MG63 (cell line): ENCODE results near the gene IQGAP3. TPM values are rescaled to one million over a fixed set of nuclear protein-coding genes. Genes with fewer than 3 reads are reported as not detected.
"Not testable (repeated sequence)": the region's sequence is repeated elsewhere in the genome, so short reads cannot be mapped to it uniquely, and the experiment has no call there.

Experiments
- DNase-seq: peaks from one replicate; pipeline ENCODE4 v3.0.0-alpha.2; 2020
- H3K27me3 ChIP-seq: fragments of 250-450 bp; sonication (Bioruptor Pico); 2 replicates; pipeline ENCODE4 v1.5.1; 2020; ENCODE audit warnings: mild to moderate bottlenecking, moderate library complexity
- H3K36me3 ChIP-seq: fragments of 250-450 bp; sonication (Bioruptor Pico); 2 replicates; pipeline ENCODE4 v1.5.1; 2020; ENCODE audit warnings: mild to moderate bottlenecking, moderate library complexity
- H3K4me3 ChIP-seq: fragments of 250-450 bp; sonication (Bioruptor Pico); 2 replicates; pipeline ENCODE4 v1.5.1; 2020; ENCODE audit warnings: mild to moderate bottlenecking, moderate library complexity
- H3K9me3 ChIP-seq: fragments of 250-450 bp; sonication (Bioruptor Pico); 2 replicates; pipeline ENCODE4 v1.5.1; 2020; ENCODE audit warnings: mild to moderate bottlenecking, moderate library complexity
- total RNA-seq: library from RNA; depleted of rRNA; stranded (reverse); fragments of >200 nt; shearing (Covaris generic); gene quantifications from 2 replicates; pipeline ENCODE4 v1.2.3, GENCODE V29; 2014; ENCODE audit warnings: low replicate concordance

Gene IQGAP3
- total RNA-seq, 1 experiment from 2014 or later: 20.7 TPM

DNA sequence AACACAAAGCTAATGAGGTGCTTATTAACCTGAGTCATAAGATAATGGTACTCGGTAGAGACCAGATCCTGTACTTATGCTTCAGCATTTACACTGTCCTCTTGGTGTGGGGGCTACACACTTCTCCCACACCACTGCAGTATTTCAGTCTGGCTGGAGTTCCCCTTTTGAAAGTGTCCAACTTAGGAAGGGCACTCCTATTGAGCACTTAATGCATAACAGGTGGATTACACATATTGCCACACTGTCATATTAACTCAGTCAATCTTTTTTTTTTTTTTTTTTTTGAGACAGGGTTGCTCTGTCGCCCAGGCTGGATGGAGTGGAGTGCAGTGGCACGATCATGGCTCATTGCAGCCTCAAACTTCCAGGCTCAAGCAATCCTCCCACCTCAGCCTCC is 27.4 kb upstream of the IQGAP3 start:
- Histone ChIP-seq H3K9me3 (no peaks in the 10 kb centered on the region), H3K4me3 (peak overlapping the region; percentile 86; the same call in 1 of the 2 replicates), H3K36me3 (peaks cover 49% of the 10 kb centered on the region), H3K27me3 (no peaks in the 10 kb centered on the region)
- DNase-seq: no peak

DNA sequence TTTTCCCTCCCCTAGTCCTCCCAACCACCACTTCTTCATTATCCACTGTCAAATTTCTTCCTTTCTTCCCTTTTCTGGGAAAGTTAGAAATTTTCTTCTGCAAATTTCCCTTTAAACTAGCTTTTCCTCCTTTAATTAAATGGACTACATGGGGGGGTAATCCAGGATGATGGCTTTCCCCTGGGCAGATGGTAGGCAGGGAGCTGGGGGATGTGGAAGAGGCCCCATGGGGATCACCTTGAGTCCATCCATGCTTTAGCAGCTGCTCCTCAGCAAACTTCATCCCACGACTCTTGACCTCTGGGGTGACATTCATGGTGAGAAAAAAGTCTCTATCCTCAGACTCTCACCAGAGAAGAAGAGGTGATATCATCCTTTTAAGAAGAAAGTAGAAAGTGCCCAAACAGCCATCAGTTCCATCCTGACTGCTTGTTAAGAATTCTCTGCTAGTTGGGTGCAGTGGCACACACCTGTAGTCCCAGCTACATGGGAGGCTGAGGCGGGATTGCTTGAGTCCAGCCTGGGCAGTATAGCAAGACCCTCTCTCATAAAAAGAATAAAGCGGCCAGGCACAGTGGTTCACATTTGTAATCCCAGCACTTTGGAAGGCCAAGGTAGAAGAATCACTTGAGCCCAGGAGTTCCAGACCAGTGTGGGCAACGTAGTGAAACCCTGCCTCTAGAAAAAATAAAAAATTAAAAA is 26.5 kb upstream of the IQGAP3 start:
- Histone ChIP-seq H3K9me3 (no peaks in the 10 kb centered on the region), H3K36me3 (peaks cover 58% of the 10 kb centered on the region), H3K4me3 (no peak overlapping the region), H3K27me3 (no peaks in the 10 kb centered on the region)
- DNase-seq: no peak

DNA sequence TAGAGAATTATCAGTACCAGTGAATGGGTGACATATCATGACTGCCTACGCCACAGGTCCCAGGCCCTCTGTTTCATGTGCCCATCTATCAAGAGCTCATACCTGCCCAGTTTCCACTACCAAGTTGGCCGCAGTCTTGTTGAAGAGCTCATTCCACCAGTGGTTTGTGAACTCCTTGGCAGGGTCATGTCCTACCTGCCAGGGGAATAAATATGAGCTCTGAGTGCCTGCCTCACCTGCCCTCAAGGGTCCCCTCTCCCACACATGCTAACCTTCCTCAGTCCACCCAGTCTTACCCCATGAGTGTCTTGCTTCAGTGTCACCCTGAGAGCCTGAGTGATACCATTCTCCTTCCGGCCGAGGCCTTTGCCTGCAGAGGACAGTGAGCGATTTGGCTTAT is 25.8 kb upstream of the IQGAP3 start:
- DNase-seq: no peak
- Histone ChIP-seq H3K36me3 (peaks cover 64% of the 10 kb centered on the region), H3K27me3 (no peaks in the 10 kb centered on the region), H3K4me3 (no peak overlapping the region), H3K9me3 (no peaks in the 10 kb centered on the region)

DNA sequence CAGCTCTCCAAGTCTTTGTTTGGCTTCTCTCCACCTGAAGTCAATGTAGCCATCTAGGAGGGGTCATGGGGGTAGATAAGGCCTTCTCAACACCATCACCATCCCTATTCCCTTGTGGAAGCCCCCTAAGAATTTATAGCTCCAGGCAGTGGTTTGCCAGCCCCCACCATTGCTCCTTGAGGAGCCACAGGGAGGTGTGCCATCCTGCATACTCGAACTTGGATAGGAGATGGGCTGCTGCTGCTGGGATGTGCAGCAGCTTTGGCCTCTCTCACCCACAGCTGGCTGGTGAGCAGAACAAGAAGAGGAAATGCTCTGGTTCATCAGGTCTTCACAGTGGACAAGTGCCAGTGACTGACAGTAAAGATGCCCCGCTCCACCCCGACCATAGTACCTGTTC is 24.1 kb upstream of the IQGAP3 start:
- H3K27me3 ChIP-seq: no peaks in the 10 kb centered on the region
- peaks cover 78% of the 10 kb centered on the region for H3K36me3 ChIP-seq
- H3K9me3 ChIP-seq: no peaks in the 10 kb centered on the region
- no peak overlapping the region for H3K4me3 ChIP-seq
- DNase-seq: no peak

DNA sequence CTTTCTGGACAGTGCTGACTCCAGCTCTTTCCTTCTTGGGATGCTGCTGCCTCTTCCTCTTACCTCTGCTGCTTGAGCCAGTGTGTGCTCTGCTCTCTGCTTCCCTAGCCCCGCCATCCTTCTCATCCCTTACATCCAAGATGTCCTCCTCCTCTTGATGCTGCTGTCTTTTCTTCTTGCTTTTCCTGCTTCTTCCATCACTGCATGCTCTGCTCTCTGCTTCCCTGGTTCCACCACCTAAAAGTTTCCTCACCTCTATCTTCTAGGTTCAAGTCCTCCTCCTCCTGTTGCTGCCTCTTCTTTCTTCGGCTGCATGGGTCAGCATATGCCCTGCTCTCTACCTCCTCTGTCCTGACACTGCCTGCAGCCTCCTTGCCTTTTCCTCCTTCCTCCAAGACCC is 22.7 kb upstream of the IQGAP3 start:
- Histone ChIP-seq H3K4me3 (no peak overlapping the region), H3K9me3 (no peaks in the 10 kb centered on the region), H3K27me3 (no peaks in the 10 kb centered on the region), H3K36me3 (peaks cover 78% of the 10 kb centered on the region)
- no peak for DNase-seq

DNA sequence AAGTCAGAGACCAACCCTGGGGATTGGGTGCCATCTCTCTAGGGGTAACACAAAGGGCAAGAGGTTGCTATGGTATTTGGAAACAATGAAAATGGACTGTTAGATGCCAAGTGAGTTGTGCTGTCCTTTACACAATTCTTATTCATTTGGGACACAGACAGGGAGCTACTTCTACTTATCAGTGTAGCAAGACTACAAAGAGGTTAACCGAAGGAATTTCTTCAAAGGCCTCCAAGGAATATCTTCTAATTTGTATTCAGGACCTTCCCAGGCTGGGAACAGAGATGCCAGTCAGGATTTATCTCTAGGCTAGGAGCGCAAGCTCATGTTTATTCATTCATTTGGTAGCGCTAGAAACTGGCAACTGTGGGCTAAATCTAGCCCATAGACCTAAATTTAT is 21.8 kb upstream of the IQGAP3 start:
- H3K36me3 ChIP-seq: peaks cover 72% of the 10 kb centered on the region
- H3K9me3 ChIP-seq: no peaks in the 10 kb centered on the region
- H3K4me3 ChIP-seq: no peak overlapping the region
- H3K27me3 ChIP-seq: no peaks in the 10 kb centered on the region
- no peak for DNase-seq

DNA sequence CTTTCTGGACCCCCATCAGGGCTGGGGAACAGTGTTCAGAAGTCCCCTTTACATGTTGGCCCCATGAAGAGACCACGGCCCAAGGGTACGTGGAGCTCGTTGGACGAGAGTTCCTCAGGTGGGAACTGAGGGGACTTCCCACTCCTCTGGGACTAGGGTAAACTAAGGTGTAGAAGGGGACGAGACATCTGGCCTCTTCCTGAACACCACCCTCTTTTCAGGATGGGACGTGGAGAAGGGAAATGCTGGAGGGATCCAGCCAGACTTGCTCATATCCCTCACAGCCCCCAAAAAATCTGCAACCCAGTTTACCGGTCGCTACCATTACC is 21.3 kb upstream of the IQGAP3 start:
- DNase-seq: no peak
- Histone ChIP-seq H3K9me3 (no peaks in the 10 kb centered on the region), H3K36me3 (peaks cover 67% of the 10 kb centered on the region), H3K27me3 (no peaks in the 10 kb centered on the region), H3K4me3 (no peak overlapping the region)

DNA sequence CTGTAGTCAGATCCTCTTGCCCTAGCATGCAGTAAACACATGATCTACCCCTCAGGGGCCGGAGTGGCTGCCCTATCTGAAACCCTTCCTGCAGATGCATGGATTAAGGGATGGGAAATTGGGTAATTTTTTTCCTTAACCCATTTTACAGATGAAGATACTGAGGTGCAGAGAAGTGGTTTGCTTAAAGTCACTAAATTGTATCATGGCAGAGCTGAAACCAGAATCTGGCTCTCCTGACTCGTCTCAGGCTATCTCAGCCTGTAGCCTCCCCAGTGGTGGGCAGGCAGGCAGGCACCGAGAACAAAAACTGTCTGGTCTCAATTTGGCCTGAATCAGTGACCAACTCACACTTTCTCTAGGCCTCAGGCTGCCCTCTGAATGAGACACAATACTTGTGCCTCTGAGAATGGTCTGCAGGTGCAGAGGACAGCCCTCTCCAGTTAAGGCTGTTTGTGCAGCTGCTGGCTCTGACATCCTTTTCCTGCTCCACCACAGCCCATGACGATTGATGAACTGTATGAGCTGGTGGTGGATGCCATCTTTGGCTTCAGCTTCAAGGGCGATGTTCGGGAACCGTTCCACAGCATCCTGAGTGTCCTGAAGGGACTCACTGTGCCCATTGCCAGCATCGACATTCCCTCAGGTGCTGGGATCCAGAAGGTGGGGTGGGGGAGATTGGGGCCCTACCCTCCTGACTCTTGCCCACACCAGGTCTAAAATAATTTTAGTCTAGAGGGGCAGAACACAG is 20.7 kb upstream of the IQGAP3 start:
- peak overlapping the region; percentile 84 for H3K4me3 ChIP-seq
- no peaks in the 10 kb centered on the region for H3K27me3 ChIP-seq
- no peaks in the 10 kb centered on the region for H3K9me3 ChIP-seq
- no peak for DNase-seq
- H3K36me3 ChIP-seq: peaks cover 62% of the 10 kb centered on the region

DNA sequence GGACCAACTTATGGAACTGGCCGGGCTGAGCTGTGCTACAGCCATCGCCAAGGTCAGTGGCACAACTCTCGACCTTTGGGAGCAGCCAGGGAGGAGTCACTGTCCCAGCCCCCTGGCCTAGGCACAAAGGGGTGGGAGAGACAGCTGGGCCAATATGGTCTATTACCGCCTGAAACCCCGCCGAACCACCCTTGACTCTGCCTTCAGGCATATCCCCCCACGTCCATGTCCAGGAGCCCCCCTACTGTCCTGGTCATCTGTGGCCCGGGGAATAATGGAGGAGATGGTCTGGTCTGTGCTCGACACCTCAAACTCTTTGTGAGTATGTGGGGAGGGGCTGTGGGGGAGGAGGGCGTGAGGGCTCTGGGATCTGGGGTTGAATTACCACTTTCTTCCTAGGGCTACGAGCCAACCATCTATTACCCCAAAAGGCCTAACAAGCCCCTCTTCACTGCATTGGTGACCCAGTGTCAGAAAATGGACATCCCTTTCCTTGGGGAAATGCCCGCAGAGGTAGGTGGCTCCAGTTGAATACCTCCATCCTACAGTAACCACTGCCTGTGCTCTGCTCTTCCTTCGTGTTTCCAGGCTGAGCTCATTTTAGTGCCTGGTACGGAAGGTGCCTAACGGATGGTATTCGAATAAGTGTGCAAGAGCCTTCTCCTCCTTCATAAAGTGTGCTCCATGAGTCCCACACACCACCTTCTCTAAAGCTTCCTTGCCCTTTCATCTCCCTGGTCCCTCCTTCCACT is 20.0 kb upstream of the IQGAP3 start:
- Histone ChIP-seq H3K27me3 (no peaks in the 10 kb centered on the region), H3K9me3 (no peaks in the 10 kb centered on the region)
- DNase-seq: no peak

DNA sequence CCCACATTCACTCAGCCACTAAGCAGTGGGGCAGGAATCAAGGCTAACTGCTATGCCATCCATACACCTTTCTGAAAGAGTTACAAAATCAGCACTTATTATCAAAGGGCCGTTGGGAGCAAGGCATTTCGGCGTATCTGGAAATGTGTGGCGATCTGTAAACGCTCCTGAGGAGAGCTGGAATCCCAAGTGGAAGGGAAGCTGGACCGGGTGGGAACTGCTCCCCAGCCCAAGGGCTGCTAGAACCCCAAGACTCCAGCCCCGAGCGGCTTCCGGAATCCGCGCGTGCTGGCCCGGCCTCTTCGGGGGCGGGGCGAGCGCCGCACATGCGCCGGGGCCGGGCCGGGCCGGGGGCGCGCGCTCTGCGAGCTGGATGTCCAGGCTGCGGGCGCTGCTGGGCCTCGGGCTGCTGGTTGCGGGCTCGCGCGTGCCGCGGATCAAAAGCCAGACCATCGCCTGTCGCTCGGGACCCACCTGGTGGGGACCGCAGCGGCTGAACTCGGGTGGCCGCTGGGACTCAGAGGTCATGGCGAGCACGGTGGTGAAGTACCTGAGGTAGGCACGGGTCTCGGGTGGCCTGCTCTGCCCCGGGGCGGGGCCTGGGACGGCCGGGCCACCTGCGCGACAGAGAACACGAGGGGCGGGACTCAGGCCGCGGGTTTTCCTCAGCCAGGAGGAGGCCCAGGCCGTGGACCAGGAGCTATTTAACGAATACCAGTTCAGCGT is 19.2 kb upstream of the IQGAP3 start, which contains the start of gene NAXE:
NAXE (plus strand) TSS at position 345 of the 726 bp plus-strand sequence; CDS start at position 374, 29 bp downstream.
- Histone ChIP-seq H3K36me3 (peaks cover 47% of the 10 kb centered on the region), H3K27me3 (no peaks in the 10 kb centered on the region), H3K9me3 (no peaks in the 10 kb centered on the region), H3K4me3 (peak within 1 kb of the TSS; percentile 84)
- peak; percentile 79 for DNase-seq

More for the DNA sequence above, 20.0 kb upstream of the IQGAP3 start:
- Histone ChIP-seq H3K36me3 (peaks cover 54% of the 10 kb centered on the region), H3K4me3 (peak overlapping the region; percentile 84)

DNA sequence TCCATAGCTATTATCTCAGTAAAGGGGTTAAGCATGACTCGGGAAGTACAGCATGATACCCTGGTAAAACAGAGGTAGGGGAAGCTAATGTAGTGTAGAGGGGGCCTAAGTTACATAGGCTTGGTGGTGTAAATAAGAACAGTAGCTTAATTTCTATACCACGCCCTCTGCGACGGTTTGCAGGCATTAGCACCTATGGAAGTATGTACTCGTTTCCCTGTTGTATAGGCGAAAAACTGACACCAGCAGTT is 18.7 kb upstream of the IQGAP3 start:
- Histone ChIP-seq H3K4me3 (peak overlapping the region; percentile 84), H3K36me3 (peaks cover 42% of the 10 kb centered on the region)
- no peak for DNase-seq

DNA sequence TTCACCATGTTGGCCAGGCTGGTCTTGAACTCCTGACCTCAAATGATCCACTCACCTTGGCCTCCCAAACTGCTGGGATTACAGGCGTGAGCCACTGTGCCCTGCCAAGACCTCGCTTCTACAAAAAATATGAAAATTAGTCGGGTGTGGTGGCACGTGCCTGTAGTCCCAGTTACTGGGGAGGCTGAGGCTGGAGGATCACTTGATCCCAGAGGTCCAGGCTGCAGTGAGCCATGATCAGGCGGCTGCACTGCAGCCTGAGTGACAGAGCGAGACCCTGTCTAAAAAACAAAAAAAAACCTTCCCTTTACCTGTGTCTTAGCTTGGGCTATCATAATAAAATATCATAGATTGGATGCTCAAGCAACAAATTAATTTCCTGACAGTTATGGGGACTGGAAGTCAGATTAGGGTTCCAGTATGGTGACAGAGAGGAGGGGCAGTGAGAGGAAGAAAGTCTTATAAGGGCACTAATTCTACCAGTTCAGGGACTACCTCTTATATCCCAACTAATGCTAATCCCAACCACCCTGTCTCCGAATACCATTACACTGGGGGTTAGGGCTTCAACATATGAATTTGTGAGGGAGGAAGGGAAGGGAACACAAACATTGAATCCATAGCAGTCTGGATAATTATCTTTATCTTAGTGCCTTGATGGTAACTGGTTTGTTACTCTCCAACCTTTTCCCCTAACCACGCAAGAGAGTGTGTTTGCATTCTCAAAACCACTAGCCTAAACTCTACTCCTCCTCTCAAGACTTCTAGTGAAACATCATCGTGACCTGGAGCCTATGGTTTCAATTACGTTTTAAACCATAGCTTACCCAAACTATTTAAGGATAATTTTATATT is 18.2 kb upstream of the IQGAP3 start:
- no peaks in the 10 kb centered on the region for H3K9me3 ChIP-seq
- H3K27me3 ChIP-seq: no peaks in the 10 kb centered on the region
- no peak for DNase-seq
- peaks cover 36% of the 10 kb centered on the region for H3K36me3 ChIP-seq
- peak overlapping the region; percentile 84 for H3K4me3 ChIP-seq

More for the DNA sequence above, 18.7 kb upstream of the IQGAP3 start:
- Histone ChIP-seq H3K9me3 (no peaks in the 10 kb centered on the region), H3K27me3 (no peaks in the 10 kb centered on the region)

DNA sequence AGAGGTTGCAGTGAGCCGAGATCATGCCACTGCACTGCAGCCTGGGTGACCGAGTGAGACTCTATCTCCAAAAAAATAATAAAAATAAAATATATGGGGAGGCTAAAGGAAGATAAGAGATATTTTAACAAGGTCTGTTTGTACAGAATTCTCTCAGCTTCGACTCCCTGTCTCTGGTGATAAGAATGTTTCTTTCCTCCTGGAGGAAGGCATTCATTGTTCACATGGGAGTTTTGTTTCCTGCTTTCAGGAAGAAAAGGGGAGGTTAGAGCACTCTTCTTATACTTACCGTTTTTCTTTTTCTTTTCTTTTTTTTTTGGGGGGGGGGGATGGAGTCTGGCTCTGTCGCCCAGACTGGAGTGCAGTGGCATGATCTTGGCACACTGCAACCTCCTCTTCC is 17.2 kb upstream of the IQGAP3 start:
- Histone ChIP-seq H3K36me3 (peaks cover 26% of the 10 kb centered on the region), H3K27me3 (no peaks in the 10 kb centered on the region), H3K4me3 (no peak overlapping the region), H3K9me3 (no peaks in the 10 kb centered on the region)
- DNase-seq: no peak

DNA sequence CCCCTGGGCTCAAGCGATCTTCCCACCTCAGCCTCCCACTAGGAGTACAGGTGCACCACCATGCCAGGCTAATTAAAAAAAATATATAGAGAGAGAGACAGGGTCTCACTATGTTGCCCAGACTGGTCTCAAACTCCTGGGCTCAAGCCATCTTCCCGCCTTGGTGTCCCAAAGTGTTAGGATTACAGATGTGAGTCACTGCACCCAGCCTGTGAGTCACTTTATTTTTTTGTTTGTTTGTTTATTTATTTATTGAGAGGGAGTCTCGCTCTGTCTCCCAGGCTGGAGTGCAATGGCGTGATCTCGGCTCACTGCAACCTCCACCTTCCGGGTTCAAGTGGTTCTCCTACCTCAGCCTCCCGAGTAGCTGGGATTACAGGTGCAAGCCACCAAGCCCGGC is 15.6 kb upstream of the IQGAP3 start:
- H3K27me3 ChIP-seq, H3K9me3 ChIP-seq, DNase-seq, H3K4me3 ChIP-seq: not testable (repeated sequence)
- H3K36me3 ChIP-seq: peaks cover 12% of the 10 kb centered on the region

DNA sequence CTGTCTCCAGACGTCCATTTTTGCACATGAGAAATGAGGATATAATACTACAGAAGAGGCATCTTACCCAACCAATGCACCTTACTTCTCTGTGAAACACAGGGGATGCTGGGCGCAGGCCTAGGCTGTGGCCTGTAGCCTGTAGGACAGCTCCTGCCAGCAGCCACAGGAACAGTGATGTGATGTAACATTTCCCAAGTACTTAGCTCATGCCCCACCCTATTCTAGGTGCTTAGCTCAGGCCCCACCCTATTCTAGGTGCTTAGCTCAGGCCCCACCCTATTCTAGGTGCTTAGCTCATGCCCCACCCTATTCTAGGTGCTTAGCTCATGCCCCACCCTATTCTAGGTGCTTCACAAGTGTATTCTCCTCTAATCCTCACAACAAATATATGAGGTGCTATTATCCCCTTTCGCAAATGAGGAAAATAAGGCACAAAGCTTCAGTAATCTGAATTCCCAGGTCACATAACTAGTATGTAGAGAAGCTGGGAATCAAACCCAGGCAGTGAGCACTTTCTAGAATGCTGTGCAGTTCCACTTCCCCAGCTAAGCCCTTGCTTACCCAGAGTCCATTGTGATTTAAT is 14.6 kb upstream of the IQGAP3 start:
- Histone ChIP-seq H3K4me3 (no peak overlapping the region), H3K9me3 (no peaks in the 10 kb centered on the region), H3K36me3 (peaks cover 2% of the 10 kb centered on the region), H3K27me3 (no peaks in the 10 kb centered on the region)
- DNase-seq: no peak

DNA sequence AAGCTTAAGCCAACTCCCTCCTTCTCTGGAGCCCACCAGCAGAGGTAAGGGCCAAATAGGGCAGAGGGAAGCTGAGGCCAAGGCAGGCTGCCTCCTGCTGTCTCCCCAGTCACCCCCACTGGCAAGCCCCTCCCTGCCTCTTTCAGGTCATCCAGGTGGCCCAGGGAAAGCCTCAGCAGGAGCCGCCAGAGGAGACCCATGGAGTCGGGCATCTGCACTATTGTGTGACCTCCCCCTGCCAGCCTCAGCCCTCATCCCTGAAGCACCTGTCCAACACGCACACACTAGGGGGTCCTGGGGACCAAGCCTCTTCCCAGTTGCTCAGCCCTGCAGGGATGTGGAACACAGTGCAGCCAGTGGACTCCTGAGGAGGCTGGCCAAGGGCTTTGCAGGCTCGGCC is 14.0 kb upstream of the IQGAP3 start:
- Histone ChIP-seq H3K36me3 (no peaks in the 10 kb centered on the region), H3K27me3 (no peaks in the 10 kb centered on the region), H3K4me3 (no peak overlapping the region), H3K9me3 (no peaks in the 10 kb centered on the region)
- DNase-seq: no peak
